H1 (cell line): ENCODE data around the gene RBM20. TPM values are rescaled to one million over a fixed set of nuclear protein-coding genes. Genes with fewer than 3 reads are reported as not detected.

Experiments used
- CTCF ChIA-PET: fragments of 300-600 bp; sonication (Branson Sonifier 250); formaldehyde crosslinking; loops from one replicate; lab custom pipeline; 2021; ENCODE audit not compliant: partially characterized antibody; lab: Charles Lee
- POLR2A ChIA-PET: fragments of 300-600 bp; sonication (Branson Sonifier 250); formaldehyde crosslinking; loops from one replicate; lab custom pipeline; 2021; ENCODE audit warnings: inconsistent platforms; ENCODE audit not compliant: partially characterized antibody; lab: Charles Lee
- DNase-seq, 2 experiments: peaks; one replicate each; pipeline versions ENCODE4 v3.0.0 to v3.0.0-alpha.2; 2010 to 2022; ENCODE audit warnings: low spot score in 2 of 2, low read depth in 1 of 2, mixed read lengths in 1 of 2
- FAIRE-seq: peaks from 2 replicates; lab custom pipeline; 2011; peaks lifted over from hg19 to GRCh38; lab: Jason Lieb, UNC
- H2AFZ ChIP-seq: 2 replicates; pipeline ENCODE4 v1.8.1; 2012; ENCODE audit warnings: low read length, inconsistent platforms
- H2AK5ac ChIP-seq: 2 replicates; pipeline ENCODE4 v1.6.1; 2013; ENCODE audit warnings: low read depth, low read length
- H2BK120ac ChIP-seq: replicated peaks from 2 replicates; pipeline ENCODE3; 2013; ENCODE audit warnings: low read depth, low read length, inconsistent platforms
- H2BK12ac ChIP-seq: 2 replicates; pipeline ENCODE4 v1.6.1; 2013; ENCODE audit warnings: low read depth, low read length
- H2BK15ac ChIP-seq: 2 replicates; pipeline ENCODE4 v1.6.1; 2013; ENCODE audit warnings: low read length
- H2BK20ac ChIP-seq: 2 replicates; pipeline ENCODE4 v1.6.1; 2013; ENCODE audit warnings: low read length
- H2BK5ac ChIP-seq: 2 replicates; pipeline ENCODE4 v1.6.1; 2013; ENCODE audit warnings: low read depth, low read length
- H3K14ac ChIP-seq: 2 replicates; pipeline ENCODE4 v1.6.1; 2013; ENCODE audit warnings: inconsistent platforms; ENCODE audit not compliant: insufficient read length
- H3K18ac ChIP-seq: 2 replicates; pipeline ENCODE4 v1.6.1; 2013; ENCODE audit warnings: low read length; ENCODE audit errors: extremely low read depth
- H3K23ac ChIP-seq: 2 replicates; pipeline ENCODE4 v1.6.1; 2013; ENCODE audit warnings: inconsistent platforms; ENCODE audit not compliant: insufficient read length
- H3K23me2 ChIP-seq: 2 replicates; pipeline ENCODE4 v1.6.1; 2013; ENCODE audit warnings: low read depth, low read length
- H3K27ac ChIP-seq: 2 replicates; pipeline ENCODE4 v1.6.1; 2011; ENCODE audit warnings: low read depth, low read length, inconsistent platforms
- H3K27me3 ChIP-seq, 4 experiments: replicated peaks in 1 of 4; 1 replicate in 1 of 4; 2 replicates in 3 of 4; pipeline versions ENCODE4 v1.6.1 to v1.8.1; 2011 to 2013; ENCODE audit warnings: low read length in 3 of 4, mild to moderate bottlenecking in 3 of 4, inconsistent platforms in 2 of 4, mixed read lengths in 2 of 4, moderate library complexity in 1 of 4; ENCODE audit not compliant: control insufficient read depth in 3 of 4, insufficient read depth in 3 of 4; ENCODE audit errors: extremely low read depth in 1 of 4
- H3K36me3 ChIP-seq, 4 experiments: 2 replicates each; pipeline versions ENCODE4 v1.6.1 to v1.8.1; 2011 to 2013; ENCODE audit warnings: mild to moderate bottlenecking in 4 of 4, low read length in 3 of 4, moderate library complexity in 2 of 4, control low read depth in 1 of 4, inconsistent platforms in 1 of 4; ENCODE audit not compliant: insufficient read depth in 4 of 4, control insufficient read depth in 2 of 4
- H3K4ac ChIP-seq: replicated peaks from 2 replicates; pipeline ENCODE3; 2013; ENCODE audit warnings: low read length, low read depth, mixed read lengths, inconsistent platforms; ENCODE audit not compliant: insufficient read length
- H3K4me1 ChIP-seq, 4 experiments: replicated peaks in 1 of 4; 1 replicate in 1 of 4; 2 replicates in 3 of 4; pipeline versions ENCODE4 v1.6.1 to v1.8.1; 2011 to 2013; ENCODE audit warnings: low read length in 3 of 4, inconsistent platforms in 2 of 4, mixed read lengths in 1 of 4; ENCODE audit not compliant: insufficient read depth in 4 of 4, control insufficient read depth in 3 of 4
- H3K4me2 ChIP-seq, 2 experiments: 2 replicates each; pipeline versions ENCODE4 v1.6.1 to v1.8.1; 2011 to 2013; ENCODE audit warnings: low read depth in 2 of 2, low read length in 2 of 2, control low read depth in 1 of 2, inconsistent platforms in 1 of 2, mild to moderate bottlenecking in 1 of 2; ENCODE audit not compliant: insufficient read depth in 1 of 2
- H3K4me3 ChIP-seq, 4 experiments: fragments of 200-600, 300-600 bp in 1 of 4; sonication (generic), shearing (Covaris generic), sonication (Bioruptor Twin) in 1 of 4; 2 replicates each; pipeline versions ENCODE4 v1.5.1 to v1.8.1; 2011 to 2016; ENCODE audit warnings: low read length in 4 of 4, low read depth in 3 of 4, control low read depth in 2 of 4, inconsistent platforms in 2 of 4, mild to moderate bottlenecking in 2 of 4, mixed read lengths in 1 of 4, moderate library complexity in 1 of 4; ENCODE audit not compliant: insufficient read depth in 2 of 4; ENCODE audit errors: extremely low read depth in 1 of 4
- H3K56ac ChIP-seq: replicated peaks from 2 replicates; pipeline ENCODE3; 2013; ENCODE audit warnings: low read depth, mild to moderate bottlenecking, mixed read lengths, low read length, inconsistent platforms; ENCODE audit not compliant: insufficient read length
- H3K79me1 ChIP-seq: 2 replicates; pipeline ENCODE4 v1.6.1; 2013; ENCODE audit warnings: low read depth, low read length, control low read depth
- H3K79me2 ChIP-seq, 2 experiments: 2 replicates each; pipeline versions ENCODE4 v1.6.1 to v1.8.1; 2012 to 2013; ENCODE audit warnings: low read length in 2 of 2, mild to moderate bottlenecking in 2 of 2, inconsistent platforms in 1 of 2; ENCODE audit not compliant: insufficient read depth in 2 of 2, control insufficient read depth in 1 of 2
- H3K9ac ChIP-seq, 4 experiments: replicated peaks in 1 of 4; 1 replicate in 1 of 4; 2 replicates in 3 of 4; pipeline versions ENCODE4 v1.6.1 to v1.8.1; 2011 to 2013; ENCODE audit warnings: low read depth in 3 of 4, low read length in 3 of 4, control low read depth in 2 of 4, mild to moderate bottlenecking in 2 of 4, moderate library complexity in 2 of 4, inconsistent platforms in 1 of 4; ENCODE audit errors: extremely low read depth in 1 of 4
- H3K9me3 ChIP-seq, 2 experiments: 2 replicates each; pipeline versions ENCODE4 v1.6.1 to v1.8.1; 2012 to 2013; ENCODE audit warnings: mild to moderate bottlenecking in 2 of 2, moderate library complexity in 2 of 2, control low read depth in 1 of 2, inconsistent platforms in 1 of 2, low read depth in 1 of 2, low read length in 1 of 2, mixed read lengths in 1 of 2; ENCODE audit not compliant: insufficient read depth in 2 of 2
- H4K20me1 ChIP-seq, 2 experiments: replicated peaks in 1 of 2; 2 replicates each; pipeline versions ENCODE3 to v1.8.1; 2011 to 2013; ENCODE audit warnings: inconsistent platforms in 2 of 2, low read length in 2 of 2, mild to moderate bottlenecking in 1 of 2; ENCODE audit not compliant: insufficient read depth in 2 of 2, control insufficient read depth in 1 of 2
- H4K5ac ChIP-seq: 2 replicates; pipeline ENCODE4 v1.6.1; 2013; ENCODE audit warnings: low read length, low read depth, mixed read lengths, inconsistent platforms; ENCODE audit not compliant: insufficient read length
- H4K8ac ChIP-seq: 2 replicates; pipeline ENCODE4 v1.8.0; 2013; ENCODE audit warnings: mild to moderate bottlenecking, moderate library complexity, low read length, inconsistent platforms; ENCODE audit not compliant: insufficient read depth; ENCODE audit errors: extremely low read depth
- H4K91ac ChIP-seq: replicated peaks from 2 replicates; pipeline ENCODE3; 2013; ENCODE audit warnings: low read length, mixed read lengths, inconsistent platforms; ENCODE audit not compliant: insufficient read length
- ASH2L ChIP-seq: fragments of 200-600, 300-600 bp; sonication (generic); IDR thresholded peaks from one replicate; pipeline ENCODE4 v1.7.1; 2017; ENCODE audit warnings: low read length
- ATF2 ChIP-seq: IDR thresholded peaks from 2 replicates; pipeline ENCODE4 v1.6.1; 2012; ENCODE audit warnings: low read length, inconsistent platforms
- CBX5 ChIP-seq: fragments of 300-800, 300-1000 bp; sonication (generic); IDR thresholded peaks from 2 replicates; pipeline ENCODE4 v1.7.1; 2016; ENCODE audit warnings: antibody characterized with exemption, low read length, low read depth
- CTBP2 ChIP-seq: IDR thresholded peaks from 2 replicates; pipeline ENCODE4 v1.7.0; 2011; ENCODE audit warnings: borderline replicate concordance, mild to moderate bottlenecking, moderate library complexity, mixed read lengths, low read length; ENCODE audit not compliant: insufficient read depth, insufficient read length
- KDM4A ChIP-seq: IDR thresholded peaks from one replicate; pipeline ENCODE4 v1.7.1; 2012; ENCODE audit warnings: low read depth, mild to moderate bottlenecking, moderate library complexity, low read length, inconsistent platforms; ENCODE audit not compliant: severe bottlenecking
- YY1 ChIP-seq: IDR thresholded peaks from 2 replicates; pipeline ENCODE4 v1.6.1; 2011; ENCODE audit warnings: low read depth, mild to moderate bottlenecking, low read length
- whole genome bisulfite sequencing, 2 experiments: shearing (Covaris generic) in 1 of 2; methylation state at CpG; one replicate each; pipeline versions ENCODE4 v1.1.6 to v1.1.7; 2013 to 2015; ENCODE audit warnings: low lambda C conversion rate in 2 of 2, mixed read lengths in 2 of 2, inconsistent platforms in 1 of 2, low coverage in 1 of 2, missing lambda C conversion rate in 1 of 2; ENCODE audit not compliant: insufficient replicate concordance in 2 of 2, insufficient coverage in 1 of 2, insufficient read length in 1 of 2; ENCODE audit errors: extremely low coverage in 1 of 2, missing lambda C conversion rate in 1 of 2; 5-methylcytosine and 5-hydroxymethylcytosine counted together
- polyA plus RNA-seq, 7 experiments: library from polyadenylated mRNA; depleted of rRNA in 3 of 7; stranded (reverse) in 5 of 7; unstranded in 2 of 7; fragments of >200 nt in 5 of 7; fragments of 200-250 nt in 2 of 7; gene quantifications; 1 replicate in 5 of 7; 2 replicates in 1 of 7; 4 replicates in 1 of 7; pipeline versions ENCODE4 v1.2.1 to v1.2.3, GENCODE V29; 2011 to 2013; ENCODE audit warnings: missing spikeins in 2 of 7, mixed read lengths in 2 of 7
- total RNA-seq: library from RNA; stranded (reverse); fragmentation: NEBNext Ultra II Directional; extraction: Animal tissue kit (Norgen Biotek cat#: 25700); gene quantifications from 2 replicates; pipeline ENCODE4 v1.2.1, GENCODE V29; 2021

The RBM20 gene
- total and polyA plus RNA-seq, 2 of the 8 experiments (the other 6 are each of a cell fraction or from before 2014, with no cell fraction given), result 0.05 to 0.63 TPM

- Histone ChIP-seq H4K5ac (no peak overlapping the region), H2BK5ac (no peak overlapping the region), H2BK20ac (no peak overlapping the region), H4K20me1 (no peaks in the 10 kb centered on the region), H4K8ac (no peak overlapping the region; the same call in 1 of the 2 replicates), H3K56ac (no peak overlapping the region), H2BK120ac (no peak overlapping the region), H3K18ac (no peak overlapping the region; the same call in 1 of the 2 replicates), H3K27me3 (peaks cover 5 to 58% (median 40%) of the 10 kb centered on the region in 4 experiments), H3K79me2 (no peaks in the 10 kb centered on the region), H4K91ac (no peak overlapping the region), H2BK12ac (no peak overlapping the region), H3K14ac (no peak overlapping the region), H3K23me2 (peaks cover 4% of the 10 kb centered on the region; the same call in 1 of the 2 replicates), H3K27ac (no peak overlapping the region), H3K9ac (no peak overlapping the region), H2AK5ac (no peak overlapping the region), H3K79me1 (no peaks in the 10 kb centered on the region), H3K36me3 (no peaks in the 10 kb centered on the region), H2BK15ac (no peak overlapping the region), H3K4me2 (peak overlapping the region; percentile 66 to 89), H3K4me1 (peaks cover 7 to 20% (median 13%) of the 10 kb centered on the region in 4 experiments; a peak in 6 of 7 replicates), H3K9me3 (no peaks in the 10 kb centered on the region), H3K23ac (no peak overlapping the region), H3K4ac (no peak overlapping the region), H3K4me3 (peak overlapping the region; percentile 27 to 70 (median 52)), H2AFZ (peak overlapping the region; percentile 78; the same call in 1 of the 2 replicates)
- FAIRE-seq (peak; percentile 19), DNase-seq (peak in 1 of 2 experiments; percentile 83)
- CTCF ChIA-PET, result interaction anchor here (0.6 to 13.4 kb wide), 25 partner anchors 10 to 498 kb away, joined by 3 to 237 read pairs (median 5); partner anchors contain the start of gene RBM20
- POLR2A ChIA-PET, result interaction anchor here (0.6 to 2.0 kb wide), 4 partner anchors 12 to 1785 kb away, joined by 3 to 5 read pairs (median 3); partner anchors contain the start of gene RBM20
- 3% methylated on average over 33 of the region's 47 CpGs; no CpG with 5 or more reads in 1 of the 2 experiments for WGBS, 2 experiments
- TF ChIP-seq CBX5 (no peak), CTBP2 (peak; percentile 50), YY1 (peak; percentile 55; the same call in 1 of the 2 replicates), ASH2L (peak; percentile 57), KDM4A (peak; percentile 46), ATF2 (no peak)
Observed at GRCh38 chr10:110671788-110672579, 27.8 kb downstream of the RBM20 start.
